SJCRH30 (cell line): ENCODE data around the gene ITGAL. TPM values are rescaled to one million over a fixed set of nuclear protein-coding genes. Genes with fewer than 3 reads are reported as not detected.

Source experiments
- DNase-seq, 2 experiments: peaks; one replicate each; pipeline ENCODE4 v3.0.0-alpha.2; 2015 to 2020
- H3K27ac ChIP-seq: fragments of 250-450 bp; sonication (Bioruptor Pico); 2 replicates; pipeline ENCODE4 v1.5.1; 2020; ENCODE audit warnings: mild to moderate bottlenecking, moderate library complexity
- H3K27me3 ChIP-seq: fragments of 250-450 bp; sonication (Bioruptor Pico); 2 replicates; pipeline ENCODE4 v1.5.1; 2020; ENCODE audit warnings: mild to moderate bottlenecking, moderate library complexity
- H3K36me3 ChIP-seq: fragments of 250-450 bp; sonication (Bioruptor Pico); 2 replicates; pipeline ENCODE4 v1.5.1; 2020; ENCODE audit warnings: mild to moderate bottlenecking, moderate library complexity
- H3K4me1 ChIP-seq: fragments of 250-450 bp; sonication (Bioruptor Pico); 2 replicates; pipeline ENCODE4 v1.5.1; 2020; ENCODE audit warnings: mild to moderate bottlenecking, moderate library complexity
- H3K4me3 ChIP-seq: fragments of 250-450 bp; sonication (Bioruptor Pico); 2 replicates; pipeline ENCODE4 v1.5.1; 2020; ENCODE audit warnings: mild to moderate bottlenecking, moderate library complexity
- H3K9me3 ChIP-seq: fragments of 250-450 bp; sonication (Bioruptor Pico); replicated peaks from 2 replicates; pipeline ENCODE4 v1.5.1; 2020; ENCODE audit warnings: mild to moderate bottlenecking, moderate library complexity
- total RNA-seq: library from RNA; depleted of rRNA; stranded (reverse); fragments of >200 nt; shearing (Covaris generic); gene quantifications from 2 replicates; pipeline ENCODE4 v1.2.3, GENCODE V29; 2014

ITGAL gene
- total RNA-seq, 1 experiment from 2014 or later: not detected

- H3K9me3 ChIP-seq: no peaks in the 10 kb centered on the region
- no peak overlapping the region for H3K27ac ChIP-seq
- peaks cover 7% of the 10 kb centered on the region; the same call in 1 of the 2 replicates for H3K36me3 ChIP-seq
- no peak overlapping the region for H3K4me3 ChIP-seq
- no peak for DNase-seq
- peaks cover 4% of the 10 kb centered on the region; the same call in 1 of the 2 replicates for H3K4me1 ChIP-seq
- no peaks in the 10 kb centered on the region for H3K27me3 ChIP-seq
Observed at GRCh38 chr16:30523768-30524574, 51.4 kb downstream of the ITGAL start.

- H3K4me1 ChIP-seq: peaks cover 4% of the 10 kb centered on the region; the same call in 1 of the 2 replicates
- H3K27ac ChIP-seq: no peak overlapping the region
- H3K36me3 ChIP-seq: peaks cover 7% of the 10 kb centered on the region; the same call in 1 of the 2 replicates
- H3K27me3 ChIP-seq: no peaks in the 10 kb centered on the region
- no peaks in the 10 kb centered on the region for H3K9me3 ChIP-seq
- H3K4me3 ChIP-seq: no peak overlapping the region
- no peak for DNase-seq
Observed at GRCh38 chr16:30524575-30525568, 52.3 kb downstream of the ITGAL start.

- Histone ChIP-seq H3K9me3 (no peaks in the 10 kb centered on the region), H3K4me1 (peaks cover 4% of the 10 kb centered on the region; the same call in 1 of the 2 replicates), H3K27ac (peak overlapping the region; percentile 23; the same call in 1 of the 2 replicates), H3K4me3 (peak overlapping the region; percentile 92), H3K36me3 (peaks cover 7% of the 10 kb centered on the region; the same call in 1 of the 2 replicates), H3K27me3 (no peaks in the 10 kb centered on the region)
- no peak for DNase-seq
Observed at GRCh38 chr16:30525844-30526136, 53.2 kb downstream of the ITGAL start.

GRCh38 chr16:30526137-30526822 lies 53.7 kb downstream of the ITGAL start, which contains the start of gene ZNF768:
Gene ZNF768 (minus strand): TSS chr16:30526566. CDS start chr16:30526413, 153 bp downstream.
- Histone ChIP-seq H3K27me3 (no peaks in the 10 kb centered on the region), H3K4me3 (peak within 1 kb of the TSS; percentile 92), H3K36me3 (peaks cover 7% of the 10 kb centered on the region; the same call in 1 of the 2 replicates), H3K27ac (peak within 1 kb of the TSS; percentile 93), H3K4me1 (peaks cover 4% of the 10 kb centered on the region; the same call in 1 of the 2 replicates), H3K9me3 (no peaks in the 10 kb centered on the region)
- peak; percentile 50 to 56 for DNase-seq

GRCh38 chr16:30526823-30527634 lies 54.5 kb downstream of the ITGAL start:
- peak; percentile 99 for DNase-seq
- H3K36me3 ChIP-seq: peaks cover 7% of the 10 kb centered on the region; the same call in 1 of the 2 replicates
- H3K4me1 ChIP-seq: peaks cover 4% of the 10 kb centered on the region; the same call in 1 of the 2 replicates
- H3K27me3 ChIP-seq: no peaks in the 10 kb centered on the region
- H3K9me3 ChIP-seq: no peaks in the 10 kb centered on the region
- H3K4me3 ChIP-seq: peak overlapping the region; percentile 92
- H3K27ac ChIP-seq: peak overlapping the region; percentile 93

GRCh38 chr16:30527635-30528178 lies 55.2 kb downstream of the ITGAL start:
- peaks cover 4% of the 10 kb centered on the region; the same call in 1 of the 2 replicates for H3K4me1 ChIP-seq
- DNase-seq: no peak
- no peaks in the 10 kb centered on the region for H3K27me3 ChIP-seq
- peaks cover 7% of the 10 kb centered on the region; the same call in 1 of the 2 replicates for H3K36me3 ChIP-seq
- H3K27ac ChIP-seq: peak overlapping the region; percentile 13; the same call in 1 of the 2 replicates
- peak overlapping the region; percentile 92 for H3K4me3 ChIP-seq
- H3K9me3 ChIP-seq: no peaks in the 10 kb centered on the region

- no peak overlapping the region for H3K4me3 ChIP-seq
- peaks cover 4% of the 10 kb centered on the region; the same call in 1 of the 2 replicates for H3K4me1 ChIP-seq
- DNase-seq: no peak
- H3K27ac ChIP-seq: no peak overlapping the region
- H3K9me3 ChIP-seq: no peaks in the 10 kb centered on the region
- H3K27me3 ChIP-seq: no peaks in the 10 kb centered on the region
- H3K36me3 ChIP-seq: peaks cover 7% of the 10 kb centered on the region; the same call in 1 of the 2 replicates
Observed at GRCh38 chr16:30528799-30529457, 56.4 kb downstream of the ITGAL start.

- Histone ChIP-seq H3K9me3 (no peaks in the 10 kb centered on the region), H3K27ac (no peak overlapping the region), H3K27me3 (no peaks in the 10 kb centered on the region), H3K4me1 (peaks cover 4% of the 10 kb centered on the region; the same call in 1 of the 2 replicates), H3K36me3 (peaks cover 2% of the 10 kb centered on the region; the same call in 1 of the 2 replicates), H3K4me3 (no peak overlapping the region)
- no peak for DNase-seq
Observed at GRCh38 chr16:30530163-30531037, 57.9 kb downstream of the ITGAL start.

GRCh38 chr16:30532285-30533145 lies 60.0 kb downstream of the ITGAL start:
- no peak for DNase-seq
- peaks cover 4% of the 10 kb centered on the region; the same call in 1 of the 2 replicates for H3K4me1 ChIP-seq
- H3K27me3 ChIP-seq: no peaks in the 10 kb centered on the region
- no peak overlapping the region for H3K4me3 ChIP-seq
- no peaks in the 10 kb centered on the region for H3K9me3 ChIP-seq
- no peaks in the 10 kb centered on the region for H3K36me3 ChIP-seq
- no peak overlapping the region for H3K27ac ChIP-seq

- no peak overlapping the region for H3K4me3 ChIP-seq
- no peaks in the 10 kb centered on the region for H3K36me3 ChIP-seq
- DNase-seq: no peak
- no peaks in the 10 kb centered on the region for H3K9me3 ChIP-seq
- no peaks in the 10 kb centered on the region for H3K4me1 ChIP-seq
- no peaks in the 10 kb centered on the region for H3K27me3 ChIP-seq
- H3K27ac ChIP-seq: no peak overlapping the region
Observed at GRCh38 chr16:30533146-30533522, 60.6 kb downstream of the ITGAL start.

GRCh38 chr16:30533748-30534367 lies 61.3 kb downstream of the ITGAL start:
- peak in 1 of 2 experiments; percentile 23 for DNase-seq
- Histone ChIP-seq H3K27ac (peak overlapping the region; percentile 79), H3K4me3 (peak overlapping the region; percentile 80), H3K27me3 (no peaks in the 10 kb centered on the region), H3K36me3 (no peaks in the 10 kb centered on the region), H3K9me3 (no peaks in the 10 kb centered on the region), H3K4me1 (no peaks in the 10 kb centered on the region)
